Activated naive CD8-positive, alpha-beta T cell treated with anti-CD3 and anti-CD28 coated beads, Interleukin-2, amount 50 U/mL, for 24 hours (primary cell): ENCODE data around the gene DAGLA.

Source experiments
- ATAC-seq: fragments of 150-1000 bp; cut with Tn5 transposase; one replicate; pipeline ENCODE4 v1.10.0; 2021
- DNase-seq: peaks from one replicate; pipeline ENCODE4 v3.0.0; 2021
- H3K27ac Mint-ChIP-seq: one replicate; pipeline ENCODE4 v1.8.0; 2021; ENCODE audit warnings: mild to moderate bottlenecking, mixed read lengths
- H3K27me3 Mint-ChIP-seq: one replicate; pipeline ENCODE4 v1.8.0; 2021; ENCODE audit warnings: mixed read lengths
- H3K36me3 Mint-ChIP-seq: one replicate; pipeline ENCODE4 v1.8.0; 2021; ENCODE audit warnings: low read depth, mixed read lengths
- H3K4me1 Mint-ChIP-seq: one replicate; pipeline ENCODE4 v1.8.0; 2021; ENCODE audit warnings: mixed read lengths
- H3K4me3 Mint-ChIP-seq: one replicate; pipeline ENCODE4 v1.8.0; 2021; ENCODE audit warnings: mild to moderate bottlenecking, moderate library complexity, mixed read lengths
- H3K9me3 Mint-ChIP-seq: one replicate; pipeline ENCODE4 v1.8.0; 2021; ENCODE audit warnings: mixed read lengths

The DAGLA gene

DNA sequence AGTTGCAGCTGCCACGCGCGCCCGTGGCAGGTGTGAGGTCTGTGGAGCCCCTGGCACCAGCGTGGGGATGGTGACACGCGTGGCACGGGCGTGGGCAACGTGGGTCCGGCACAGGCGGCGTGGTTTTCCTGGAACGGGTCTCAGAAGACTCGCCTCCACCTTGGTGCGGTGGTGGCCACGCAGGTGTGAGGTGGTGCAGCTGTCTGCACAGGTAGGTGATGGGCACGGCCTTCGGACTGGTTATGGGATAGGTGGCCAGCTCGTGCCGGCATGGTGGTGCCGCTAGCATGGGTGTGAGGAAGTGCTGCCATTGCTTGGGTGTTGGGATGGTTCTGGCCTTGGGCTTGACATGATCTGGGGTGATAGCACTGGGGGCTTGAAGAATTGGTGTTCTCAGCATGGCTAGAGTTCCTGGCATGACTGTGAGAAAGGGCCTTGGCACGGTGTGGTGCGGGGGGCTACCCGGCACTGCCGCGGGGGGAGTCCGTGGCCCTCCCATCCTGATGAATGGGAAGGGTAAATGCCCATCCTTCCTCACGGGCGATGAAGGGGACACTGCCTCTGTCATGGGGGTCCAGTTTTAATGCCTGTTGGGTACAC is 531 bp downstream of the DAGLA start:
- no peaks in the 10 kb centered on the region for H3K9me3 Mint-ChIP-seq
- no peak for ATAC-seq
- peak overlapping the region; percentile 55 for H3K4me3 Mint-ChIP-seq
- H3K4me1 Mint-ChIP-seq, result peaks cover 7% of the 10 kb centered on the region
- DNase-seq, result no peak
- peaks cover 16% of the 10 kb centered on the region for H3K27me3 Mint-ChIP-seq
- peak overlapping the region; percentile 39 for H3K27ac Mint-ChIP-seq
- H3K36me3 Mint-ChIP-seq, result no peaks in the 10 kb centered on the region

DNA sequence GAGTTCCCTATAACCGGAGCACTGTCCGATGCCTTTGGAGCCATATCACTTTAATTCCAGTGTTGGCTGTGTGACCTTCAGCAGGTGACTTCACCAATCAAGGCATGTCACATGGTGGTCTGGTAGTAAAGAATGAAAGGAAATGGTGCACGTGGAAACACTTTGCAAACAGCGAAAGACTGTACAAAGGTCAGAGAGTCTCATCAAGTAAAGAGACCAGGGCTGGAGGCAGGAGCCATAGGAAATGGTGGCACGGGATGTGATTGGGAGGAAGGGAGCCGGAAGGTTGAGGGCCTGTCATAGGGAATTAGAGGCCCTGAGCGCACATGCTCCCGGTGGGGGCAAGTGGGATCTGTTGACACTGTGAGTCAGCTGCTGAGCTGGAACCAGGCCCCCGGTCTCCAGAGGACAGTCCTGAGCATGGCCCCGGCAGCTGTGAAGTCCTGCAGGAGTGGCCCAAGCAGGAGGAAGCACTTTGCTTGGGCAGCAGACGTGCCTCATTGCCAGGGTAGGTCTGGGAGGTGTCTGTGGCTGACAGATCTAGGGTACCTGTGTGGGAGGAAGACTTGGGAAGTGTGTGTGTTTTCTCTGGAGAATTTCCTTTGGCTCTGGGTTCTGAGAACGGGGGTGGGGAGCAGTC is 2.0 kb downstream of the DAGLA start:
- ATAC-seq (no peak), DNase-seq (no peak)
- no peaks in the 10 kb centered on the region for H3K36me3 Mint-ChIP-seq
- H3K4me1 Mint-ChIP-seq, result peaks cover 7% of the 10 kb centered on the region
- peaks cover 15% of the 10 kb centered on the region for H3K27me3 Mint-ChIP-seq
- H3K4me3 Mint-ChIP-seq, result no peak overlapping the region
- H3K27ac Mint-ChIP-seq, result no peak overlapping the region
- H3K9me3 Mint-ChIP-seq, result no peaks in the 10 kb centered on the region

DNA sequence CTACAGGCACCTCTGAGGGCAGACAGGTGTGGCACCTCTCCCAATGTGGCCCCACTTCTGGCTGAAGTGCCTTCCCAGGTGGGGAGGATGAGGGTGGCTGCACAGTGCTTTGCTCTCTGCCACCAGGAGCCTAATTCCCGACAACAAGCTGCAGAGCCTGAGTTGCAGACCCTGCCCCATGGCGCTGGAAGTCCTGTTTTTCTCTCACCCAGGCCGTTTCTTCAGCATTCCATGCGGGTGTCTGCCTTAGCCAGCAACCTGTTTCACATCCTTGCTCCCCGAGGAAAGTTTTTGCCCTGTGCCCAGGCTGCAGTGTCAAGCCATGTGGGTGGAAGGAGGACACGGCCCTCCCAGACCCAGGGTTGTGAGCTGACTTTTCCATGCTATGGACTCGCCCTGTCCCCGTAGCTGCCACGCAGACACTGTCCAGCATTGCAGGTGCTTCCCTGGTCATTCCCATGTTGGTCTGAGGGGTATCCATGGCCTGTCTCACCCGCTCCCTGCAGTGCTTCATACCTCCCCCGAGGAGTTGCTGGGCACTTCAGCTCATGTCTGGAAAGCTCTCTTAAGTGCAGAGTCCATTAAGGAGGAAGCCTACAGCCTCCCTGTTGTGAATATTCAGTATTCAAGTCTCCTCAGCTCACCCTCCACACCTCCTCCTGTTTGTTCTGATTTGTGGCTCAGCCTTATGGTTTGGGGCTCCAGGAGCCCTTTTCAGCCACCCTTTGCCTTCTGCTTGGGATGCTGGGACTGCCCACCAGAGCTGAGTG is 2.9 kb downstream of the DAGLA start:
- Mint-ChIP-seq H3K36me3 (no peaks in the 10 kb centered on the region), H3K27me3 (peaks cover 13% of the 10 kb centered on the region), H3K27ac (no peak overlapping the region)

DNA sequence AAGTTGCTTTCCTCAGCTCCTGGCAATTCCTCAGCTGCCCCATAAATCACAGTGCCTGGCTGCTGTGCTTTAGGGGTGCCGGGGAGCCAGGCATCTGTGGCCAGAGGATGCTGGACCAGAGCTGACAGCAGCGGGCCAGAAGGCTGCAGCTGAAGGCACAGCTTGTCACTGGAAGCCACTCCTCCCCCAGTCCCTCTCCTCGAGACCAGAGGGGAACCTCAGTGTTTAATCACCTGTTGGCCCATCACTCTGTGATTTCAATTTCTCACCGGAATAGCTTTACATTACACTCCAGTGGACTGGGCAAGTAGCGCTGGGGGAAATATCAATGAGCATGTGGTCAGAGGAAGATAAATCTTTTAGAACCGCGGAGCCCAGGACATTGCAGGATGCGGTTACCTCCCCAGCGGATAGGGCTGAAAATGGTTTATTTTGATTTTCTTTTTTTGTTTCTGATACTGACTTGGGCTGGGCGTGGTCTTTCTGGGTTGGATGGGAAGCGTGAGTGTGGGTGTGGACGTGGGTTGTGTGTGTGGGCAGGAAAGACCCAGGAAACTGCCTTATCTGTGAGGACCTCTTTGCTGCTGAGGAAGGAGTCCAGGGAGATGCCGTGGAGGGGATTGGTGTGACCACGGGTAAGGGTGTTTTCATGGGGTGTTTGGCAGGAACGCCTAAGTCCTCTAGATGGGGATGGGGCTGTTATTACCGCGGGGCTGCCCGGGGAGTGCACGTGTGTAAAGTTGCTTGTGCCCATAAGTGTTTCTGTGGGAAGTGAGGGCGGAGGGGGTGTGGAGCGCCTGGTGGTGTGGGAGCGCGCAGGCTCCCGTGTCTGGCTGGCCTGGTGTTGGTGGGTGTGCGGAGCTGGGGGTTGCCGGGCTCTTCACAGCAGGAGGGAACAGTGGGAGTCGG is 4.0 kb downstream of the DAGLA start:
- DNase-seq (no peak), ATAC-seq (no peak)
- Mint-ChIP-seq H3K27ac (no peak overlapping the region), H3K4me3 (no peak overlapping the region), H3K9me3 (no peaks in the 10 kb centered on the region), H3K27me3 (peaks cover 6% of the 10 kb centered on the region), H3K36me3 (no peaks in the 10 kb centered on the region), H3K4me1 (peaks cover 7% of the 10 kb centered on the region)

More for the DNA sequence above, 2.9 kb downstream of the DAGLA start:
- ATAC-seq (no peak), DNase-seq (no peak)
- H3K4me1 Mint-ChIP-seq, result peaks cover 7% of the 10 kb centered on the region
- H3K9me3 Mint-ChIP-seq, result no peaks in the 10 kb centered on the region
- no peak overlapping the region for H3K4me3 Mint-ChIP-seq

DNA sequence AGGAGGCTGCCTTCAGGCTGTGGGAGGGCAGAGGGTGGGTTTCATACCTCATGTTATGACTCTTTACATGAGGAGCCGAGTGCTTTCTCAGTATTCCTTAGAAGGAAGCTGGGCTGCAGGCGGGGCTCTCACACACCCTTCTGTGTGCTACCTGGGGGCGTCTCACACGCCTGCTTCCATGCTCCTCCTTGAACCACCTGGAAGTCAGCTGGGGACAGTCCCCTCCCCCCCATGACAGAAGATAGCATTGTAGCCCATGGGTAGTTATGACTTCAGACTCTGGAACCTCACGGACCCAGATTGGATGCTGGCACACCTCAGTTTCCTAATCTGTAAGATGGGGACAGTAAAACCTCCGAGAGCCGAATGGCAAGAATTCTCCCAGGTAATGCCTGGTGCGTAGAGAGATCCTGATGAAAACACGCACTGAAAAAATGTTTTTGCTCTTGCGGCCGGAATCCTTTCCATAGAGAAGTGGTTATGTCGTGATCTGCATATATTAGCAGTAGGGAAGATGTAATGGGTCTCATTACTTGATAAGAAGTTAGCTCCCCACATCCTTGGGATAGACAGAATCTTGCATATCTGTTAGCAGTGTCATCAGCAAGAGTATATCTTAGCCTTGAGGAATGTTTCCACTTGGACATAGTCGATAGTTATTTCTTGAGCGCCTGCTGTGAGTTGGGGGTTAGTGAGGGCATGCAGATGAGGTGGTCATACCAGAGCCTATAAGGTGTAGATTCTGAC is 4.9 kb downstream of the DAGLA start:
- DNase-seq, result no peak
- no peak overlapping the region for H3K4me3 Mint-ChIP-seq
- H3K9me3 Mint-ChIP-seq, result no peaks in the 10 kb centered on the region
- H3K27ac Mint-ChIP-seq, result no peak overlapping the region
- ATAC-seq, result peak; percentile 11
- H3K27me3 Mint-ChIP-seq, result peaks cover 9% of the 10 kb centered on the region
- no peaks in the 10 kb centered on the region for H3K36me3 Mint-ChIP-seq
- peaks cover 7% of the 10 kb centered on the region for H3K4me1 Mint-ChIP-seq

DNA sequence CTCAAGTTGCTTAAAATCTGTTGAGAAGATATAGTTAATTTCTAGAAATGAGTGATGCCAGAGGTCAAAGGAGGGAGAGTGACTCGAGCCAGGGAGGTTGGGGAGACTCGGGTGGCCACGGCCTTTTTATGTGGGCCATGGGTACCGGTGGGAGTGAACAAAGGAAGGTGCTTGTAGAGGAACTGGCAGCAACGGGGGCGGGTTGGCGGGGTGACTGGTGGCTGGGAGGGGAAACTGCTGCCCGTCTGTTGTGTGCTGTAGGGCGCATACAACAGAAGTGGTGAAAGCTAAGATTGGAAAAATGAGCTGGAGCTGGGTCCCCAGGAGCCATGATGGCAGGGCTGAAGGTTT is 5.4 kb downstream of the DAGLA start:
- Mint-ChIP-seq H3K36me3 (no peaks in the 10 kb centered on the region), H3K27me3 (peaks cover 7% of the 10 kb centered on the region), H3K4me1 (peaks cover 7% of the 10 kb centered on the region), H3K4me3 (no peak overlapping the region), H3K27ac (no peak overlapping the region), H3K9me3 (no peaks in the 10 kb centered on the region)
- ATAC-seq (peak; percentile 20), DNase-seq (peak; percentile 46)

DNA sequence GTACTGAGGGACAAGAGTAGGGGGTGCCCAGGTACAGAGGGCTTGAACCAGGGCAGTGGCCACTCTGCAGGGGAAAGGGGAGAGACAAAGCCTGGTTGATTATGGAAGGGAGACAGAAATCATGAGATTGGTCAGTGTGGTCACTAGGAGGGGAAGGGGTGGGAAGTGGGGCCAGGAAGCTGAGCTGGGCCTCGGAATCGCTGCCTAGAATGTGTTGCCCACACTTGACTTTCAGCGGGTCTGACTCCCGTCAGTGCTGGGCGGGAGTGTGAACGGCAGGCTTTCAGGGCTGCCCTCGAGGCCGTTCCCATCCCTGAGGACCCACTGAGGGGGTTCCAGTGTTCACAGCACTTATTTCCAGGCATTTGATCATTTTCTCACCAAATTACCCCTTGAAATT is 5.9 kb downstream of the DAGLA start:
- ATAC-seq (no peak), DNase-seq (no peak)
- Mint-ChIP-seq H3K4me3 (no peak overlapping the region), H3K27ac (no peak overlapping the region), H3K36me3 (no peaks in the 10 kb centered on the region), H3K4me1 (peaks cover 4% of the 10 kb centered on the region), H3K27me3 (peaks cover 10% of the 10 kb centered on the region), H3K9me3 (no peaks in the 10 kb centered on the region)

DNA sequence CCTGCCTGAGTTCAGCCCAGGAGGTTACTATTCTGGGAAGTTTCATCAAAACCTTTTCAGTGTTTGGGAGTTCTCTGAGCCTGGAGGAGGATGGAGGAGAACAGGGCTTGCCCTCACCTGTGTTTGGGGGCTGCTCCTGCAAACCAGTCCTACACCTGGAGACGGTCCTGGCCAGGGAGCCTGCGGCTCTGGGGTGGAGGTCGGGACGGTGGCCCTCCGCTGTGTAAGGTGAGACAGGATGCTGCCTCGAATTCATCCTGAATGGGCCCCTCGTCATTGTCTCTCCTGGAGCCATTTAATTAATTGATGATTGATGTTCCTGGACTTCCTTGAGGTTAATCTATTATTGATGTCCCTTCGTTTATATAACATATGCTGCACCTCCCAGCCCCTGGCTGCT is 6.3 kb downstream of the DAGLA start:
- Mint-ChIP-seq H3K27me3 (peaks cover 10% of the 10 kb centered on the region), H3K4me1 (peaks cover 4% of the 10 kb centered on the region), H3K4me3 (no peak overlapping the region), H3K9me3 (no peaks in the 10 kb centered on the region), H3K36me3 (no peaks in the 10 kb centered on the region), H3K27ac (no peak overlapping the region)
- ATAC-seq (no peak), DNase-seq (no peak)

DNA sequence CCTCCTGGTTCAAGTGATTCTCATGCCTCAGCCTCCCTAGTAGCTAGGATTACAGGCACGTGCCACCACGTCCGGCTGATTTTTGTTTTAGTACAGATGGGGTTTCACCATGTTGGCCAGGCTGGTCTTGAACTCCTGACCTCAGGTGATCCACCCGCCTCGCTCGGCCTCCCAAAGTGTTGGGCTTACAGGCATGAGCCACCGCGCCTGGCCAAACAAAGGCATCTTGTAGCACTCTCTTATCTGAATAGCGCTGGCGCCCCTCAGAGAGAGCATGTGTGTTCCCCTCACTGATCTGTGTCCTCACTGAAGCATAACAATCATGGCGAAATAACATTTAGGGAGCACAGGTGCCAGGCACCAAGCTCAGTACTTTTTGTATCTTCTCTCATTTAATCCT is 7.2 kb downstream of the DAGLA start:
- Mint-ChIP-seq H3K36me3 (no peaks in the 10 kb centered on the region), H3K4me3 (no peak overlapping the region), H3K27me3 (peaks cover 10% of the 10 kb centered on the region), H3K4me1 (no peaks in the 10 kb centered on the region), H3K27ac (no peak overlapping the region), H3K9me3 (no peaks in the 10 kb centered on the region)
- ATAC-seq (no peak), DNase-seq (no peak)

DNA sequence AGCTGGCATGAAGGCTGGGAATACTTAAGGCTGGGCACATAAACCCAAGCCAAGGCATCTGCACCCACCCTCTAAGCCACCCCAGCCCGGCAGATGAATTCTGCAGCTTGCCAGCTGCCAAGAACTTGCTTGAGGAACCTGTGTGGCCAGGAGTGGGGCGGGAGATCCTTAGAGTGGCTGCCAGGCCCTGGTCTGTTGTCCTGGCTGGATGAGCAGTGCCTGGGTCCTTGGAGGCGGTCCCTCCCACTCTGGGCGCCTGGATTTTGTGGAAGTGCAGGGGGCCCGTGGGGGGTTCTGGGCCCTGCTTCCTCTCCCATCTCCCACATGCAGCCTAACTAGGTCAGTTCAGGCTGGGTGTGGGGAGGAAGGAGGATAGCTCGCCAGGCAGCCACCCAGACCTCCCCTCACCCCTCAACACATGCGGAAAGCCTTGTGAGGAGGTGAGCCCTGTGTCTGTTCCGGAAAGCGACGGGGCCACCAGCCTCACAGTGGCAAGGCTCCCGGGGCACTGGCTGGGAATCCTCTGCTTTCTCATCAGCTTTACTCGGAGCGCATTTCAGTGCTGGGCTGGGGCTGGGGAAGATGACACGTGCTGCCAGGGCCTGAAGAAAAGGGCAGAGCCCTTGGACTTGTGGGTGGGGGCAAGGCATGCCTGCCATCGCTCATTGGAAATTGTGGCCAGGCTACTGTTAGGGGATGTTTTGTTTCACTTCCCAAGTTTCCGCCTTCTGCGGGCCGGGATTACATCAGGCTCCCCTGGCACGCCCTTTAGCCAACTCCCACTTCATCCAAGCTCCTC is 8.4 kb downstream of the DAGLA start:
- Mint-ChIP-seq H3K4me3 (no peak overlapping the region), H3K4me1 (no peaks in the 10 kb centered on the region), H3K27me3 (peaks cover 10% of the 10 kb centered on the region), H3K27ac (no peak overlapping the region), H3K36me3 (no peaks in the 10 kb centered on the region), H3K9me3 (no peaks in the 10 kb centered on the region)
- ATAC-seq, result no peak
- DNase-seq, result no peak

DNA sequence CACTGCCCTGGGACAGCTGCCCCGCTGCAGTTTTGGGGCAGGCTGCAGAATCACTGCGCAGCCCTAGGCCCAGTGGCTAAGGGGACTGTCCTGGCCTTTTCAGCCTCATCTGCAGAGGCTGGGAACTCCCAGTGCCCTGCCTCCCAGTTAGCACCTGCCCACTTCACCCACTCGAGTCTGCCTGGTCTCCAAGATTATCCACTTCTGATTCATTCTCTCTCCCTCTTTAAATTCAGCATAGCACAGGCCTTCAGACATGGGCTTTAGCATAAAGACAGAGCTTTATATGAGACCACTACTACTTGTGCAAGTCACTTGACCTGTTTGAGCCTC is 8.9 kb downstream of the DAGLA start:
- H3K9me3 Mint-ChIP-seq, result no peaks in the 10 kb centered on the region
- no peak overlapping the region for H3K4me3 Mint-ChIP-seq
- H3K27me3 Mint-ChIP-seq, result peaks cover 10% of the 10 kb centered on the region
- no peaks in the 10 kb centered on the region for H3K4me1 Mint-ChIP-seq
- no peaks in the 10 kb centered on the region for H3K36me3 Mint-ChIP-seq
- DNase-seq (no peak), ATAC-seq (no peak)
- no peak overlapping the region for H3K27ac Mint-ChIP-seq

DNA sequence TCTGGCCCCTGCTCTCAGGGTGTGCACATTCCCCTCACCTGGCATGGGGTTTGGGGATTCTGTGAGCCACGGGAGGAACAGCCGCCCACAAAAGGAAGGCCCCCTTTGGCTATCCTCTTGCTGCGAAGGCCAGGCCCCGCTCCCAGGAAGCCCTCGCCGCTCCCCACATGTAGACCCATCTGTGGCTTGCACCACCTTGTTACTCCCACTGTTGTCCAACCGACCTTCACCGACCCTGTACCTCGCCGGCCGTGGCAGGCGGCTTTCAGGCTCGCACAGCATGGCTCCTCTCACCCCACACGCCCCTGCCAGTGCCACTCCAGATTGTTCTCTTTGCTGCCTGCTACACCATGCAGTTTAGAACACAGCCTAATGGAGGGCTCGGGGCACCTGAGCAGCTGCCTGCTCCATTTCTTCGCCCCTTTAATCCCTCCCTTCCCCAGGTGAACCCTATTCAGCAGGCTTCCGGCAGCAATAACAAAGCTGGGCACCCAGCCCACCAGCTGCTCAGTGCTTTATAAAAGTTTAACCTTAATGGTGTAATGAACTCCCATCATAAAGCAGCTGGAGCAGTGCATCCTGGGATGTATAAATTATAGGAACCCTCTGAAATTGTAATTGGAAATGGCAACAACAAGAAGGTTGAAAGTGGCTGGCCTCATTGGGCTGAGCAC is 10.7 kb downstream of the DAGLA start:
- Mint-ChIP-seq H3K27ac (no peak overlapping the region), H3K9me3 (no peaks in the 10 kb centered on the region), H3K4me1 (peaks cover 4% of the 10 kb centered on the region), H3K27me3 (peaks cover 10% of the 10 kb centered on the region), H3K4me3 (no peak overlapping the region), H3K36me3 (no peaks in the 10 kb centered on the region)
- ATAC-seq (no peak), DNase-seq (no peak)
